GM19468 (cell line): ENCODE results near the gene ANKRD33.

Source experiments
- ATAC-seq: cut with Tn5 transposase; IDR thresholded peaks from one replicate; pipeline ENCODE4 v1.9.1; 2021; ENCODE audit warnings: mild to moderate bottlenecking, moderate library complexity, moderate number of reproducible peaks; ENCODE audit not compliant: unreplicated experiment; ENCODE audit errors: extremely low read depth

Gene ANKRD33, protein sequence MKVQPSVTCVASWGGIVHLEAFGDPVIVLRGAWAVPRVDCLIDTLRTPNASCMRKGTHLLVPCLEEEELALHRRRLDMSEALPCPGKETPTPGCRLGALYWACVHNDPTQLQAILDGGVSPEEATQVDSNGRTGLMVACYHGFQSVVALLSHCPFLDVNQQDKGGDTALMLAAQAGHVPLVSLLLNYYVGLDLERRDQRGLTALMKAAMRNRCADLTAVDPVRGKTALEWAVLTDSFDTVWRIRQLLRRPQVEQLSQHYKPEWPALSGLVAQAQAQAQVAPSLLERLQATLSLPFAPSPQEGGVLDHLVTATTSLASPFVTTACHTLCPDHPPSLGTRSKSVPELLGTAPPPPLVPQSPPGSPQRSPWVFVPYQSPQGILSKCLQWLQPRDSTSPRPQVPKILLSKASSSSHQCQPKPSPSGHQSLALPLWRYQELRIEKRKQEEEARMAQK

GRCh38 chr12:51887476-51888315 lies at the start of gene ANKRD33:
Gene ANKRD33 (plus strand): TSS chr12:51888103. CDS start chr12:51888187, 84 bp downstream.
- ATAC-seq, result no peak

GRCh38 chr12:51838762-51839161 lies 49.1 kb upstream of the ANKRD33 start:
- ATAC-seq, result no peak

GRCh38 chr12:51839310-51839947 lies 48.5 kb upstream of the ANKRD33 start:
- ATAC-seq, result no peak

GRCh38 chr12:51840966-51841365 lies 46.9 kb upstream of the ANKRD33 start:
- ATAC-seq, result no peak

GRCh38 chr12:51841727-51842126 lies 46.2 kb upstream of the ANKRD33 start:
- no peak for ATAC-seq

DNA sequence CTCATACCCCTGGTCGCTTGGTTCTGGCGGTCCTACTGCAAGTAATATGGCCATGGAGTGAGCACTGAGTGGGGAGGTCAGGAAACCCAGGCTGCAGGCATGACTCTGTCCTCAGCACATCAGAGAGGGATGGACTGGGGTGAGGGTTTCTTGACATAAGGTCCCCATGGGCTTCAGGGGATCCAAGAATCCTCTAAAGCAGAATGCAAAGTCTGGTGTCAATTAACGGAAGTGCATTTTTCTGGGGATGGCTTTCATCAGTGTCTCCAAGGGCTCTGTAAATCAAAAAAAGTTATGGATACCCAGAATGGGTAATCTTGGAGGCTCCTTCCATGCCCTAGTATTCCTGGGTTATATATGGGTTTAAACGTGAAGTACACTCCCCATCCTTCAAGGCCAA lies 43.0 kb upstream of the ANKRD33 start:
- ATAC-seq, result no peak

- ATAC-seq, result no peak
Observed at GRCh38 chr12:51845482-51845881, 42.4 kb upstream of the ANKRD33 start.

DNA sequence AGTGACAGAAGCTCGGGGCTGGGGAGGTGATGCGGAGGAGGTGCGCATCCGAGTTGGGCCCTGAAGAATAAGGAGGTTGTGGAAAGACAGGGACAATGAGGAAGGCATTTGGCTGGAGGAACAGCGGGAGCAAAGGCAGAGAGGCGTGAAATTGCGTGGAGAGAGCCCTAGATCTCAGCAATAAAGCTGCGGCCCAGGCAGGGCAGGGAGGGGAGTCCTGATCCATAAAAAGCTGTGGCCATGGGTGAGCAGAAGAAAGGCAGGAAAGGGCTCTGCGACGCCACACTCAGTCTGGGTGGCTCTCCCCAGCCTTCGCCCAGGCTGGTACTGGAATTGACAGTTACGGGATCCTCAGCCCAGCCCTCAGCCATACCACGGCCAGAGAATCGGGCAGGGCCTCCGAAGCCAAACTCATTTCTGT lies 41.6 kb upstream of the ANKRD33 start:
- ATAC-seq, result no peak

GRCh38 chr12:51846911-51847642 lies 40.8 kb upstream of the ANKRD33 start:
- no peak for ATAC-seq

DNA sequence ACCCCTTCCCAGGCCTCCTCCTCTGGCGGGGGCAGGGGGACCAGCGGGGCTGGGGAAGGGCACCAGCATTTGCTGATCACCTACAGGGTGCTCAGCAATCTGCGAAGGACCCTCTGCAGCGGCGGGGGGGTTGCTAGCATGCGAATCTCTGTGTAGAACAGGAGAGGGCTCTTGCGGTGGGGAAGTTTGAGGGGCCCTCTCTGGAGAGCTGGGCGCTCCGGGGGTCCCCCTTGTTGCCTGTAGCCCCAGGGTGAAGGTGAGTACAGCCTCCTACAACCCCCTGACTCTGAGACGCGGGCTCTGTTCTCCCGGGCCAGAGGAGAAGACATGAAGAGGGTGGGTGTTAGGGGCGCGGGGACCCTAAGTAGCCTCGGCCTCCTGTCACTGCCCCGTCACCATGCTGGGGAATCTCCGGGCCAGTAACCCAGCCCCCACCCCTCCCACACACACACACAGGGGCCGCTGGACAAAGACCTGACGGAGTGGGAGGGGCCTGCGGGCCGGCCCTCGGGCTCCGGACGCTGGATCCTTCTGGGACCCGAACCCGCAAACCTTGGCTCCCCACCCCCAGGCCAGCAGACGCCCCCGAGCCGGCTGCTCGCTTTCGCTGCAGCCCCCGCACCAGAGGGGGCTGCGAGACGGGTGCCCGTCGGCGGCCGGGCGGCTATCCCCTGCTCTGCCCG lies 40.1 kb upstream of the ANKRD33 start:
- no peak for ATAC-seq

DNA sequence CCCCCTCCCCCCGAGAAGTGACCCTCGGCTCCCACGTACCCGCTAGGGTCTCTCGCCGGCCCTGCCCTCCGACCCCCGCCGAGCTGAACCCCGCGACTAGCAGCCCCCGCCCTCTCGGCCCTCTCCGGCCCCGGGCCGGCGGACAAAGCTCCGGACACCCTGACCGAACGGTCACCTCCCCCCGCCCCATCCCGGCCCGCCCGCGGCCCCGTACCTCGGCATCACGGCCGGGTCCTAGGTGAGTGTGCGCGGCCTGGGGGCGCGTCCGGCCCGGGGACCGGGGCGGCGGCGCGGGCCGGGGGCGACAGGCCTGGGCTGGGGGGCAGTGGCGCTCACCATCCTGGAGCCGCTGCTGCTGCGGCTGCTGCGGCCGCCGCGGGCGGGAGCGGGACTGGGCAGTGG lies 39.6 kb upstream of the ANKRD33 start, which contains the start of gene FIGNL2:
Gene FIGNL2 (minus strand): TSS at position 393 of the 402 bp plus-strand sequence. CDS start 26,305 bp downstream, outside the sequence.
- ATAC-seq, result no peak

DNA sequence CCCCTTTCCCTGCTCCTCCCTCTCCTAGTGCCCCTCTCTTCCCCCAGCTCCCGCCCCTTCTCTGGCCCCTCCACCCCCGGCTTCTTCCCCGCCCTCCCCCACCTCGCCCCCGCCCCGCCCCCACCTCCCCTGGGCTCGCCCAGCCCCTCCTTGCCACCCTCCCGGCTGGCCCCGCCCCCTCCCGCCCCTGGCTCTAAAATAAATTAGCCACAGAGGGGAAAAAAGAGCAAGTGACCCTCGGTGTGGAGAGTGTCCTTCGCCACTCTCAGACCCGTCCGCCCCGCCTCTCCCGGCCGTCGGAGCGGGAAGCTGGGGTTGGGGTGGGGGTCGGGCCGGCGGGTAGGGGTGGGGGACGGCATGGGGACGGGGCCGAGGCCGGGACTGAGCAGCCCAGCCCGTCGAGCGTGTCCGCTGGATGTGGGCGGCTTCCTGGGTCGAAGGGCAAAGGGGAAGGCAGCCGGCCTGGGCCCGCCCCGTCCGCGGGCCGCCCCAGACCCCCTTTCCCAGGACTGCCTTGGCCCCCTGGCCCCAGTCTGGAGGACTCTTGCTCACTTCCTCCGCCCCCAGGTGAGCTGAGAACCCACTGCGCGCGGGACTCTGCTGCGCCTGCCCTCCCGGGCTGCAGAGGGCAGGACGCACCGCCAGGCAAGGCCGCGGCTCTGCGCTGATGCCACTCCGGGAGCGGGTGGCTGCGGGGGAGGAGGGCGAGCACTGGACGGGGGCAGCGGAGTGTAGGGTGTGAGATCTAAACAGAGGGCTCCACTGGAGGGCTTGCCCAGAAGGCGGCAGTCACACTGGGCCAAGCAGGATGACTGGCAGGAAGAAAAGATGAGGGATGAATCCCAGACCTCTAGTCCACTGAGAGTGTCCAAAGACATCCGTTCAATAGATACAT lies 38.8 kb upstream of the ANKRD33 start:
- no peak for ATAC-seq

GRCh38 chr12:51850081-51850964 lies 37.6 kb upstream of the ANKRD33 start:
- no peak for ATAC-seq

GRCh38 chr12:51850965-51851299 lies 37.0 kb upstream of the ANKRD33 start:
- ATAC-seq, result no peak

- ATAC-seq, result no peak
Observed at GRCh38 chr12:51851413-51852124, 36.3 kb upstream of the ANKRD33 start.

DNA sequence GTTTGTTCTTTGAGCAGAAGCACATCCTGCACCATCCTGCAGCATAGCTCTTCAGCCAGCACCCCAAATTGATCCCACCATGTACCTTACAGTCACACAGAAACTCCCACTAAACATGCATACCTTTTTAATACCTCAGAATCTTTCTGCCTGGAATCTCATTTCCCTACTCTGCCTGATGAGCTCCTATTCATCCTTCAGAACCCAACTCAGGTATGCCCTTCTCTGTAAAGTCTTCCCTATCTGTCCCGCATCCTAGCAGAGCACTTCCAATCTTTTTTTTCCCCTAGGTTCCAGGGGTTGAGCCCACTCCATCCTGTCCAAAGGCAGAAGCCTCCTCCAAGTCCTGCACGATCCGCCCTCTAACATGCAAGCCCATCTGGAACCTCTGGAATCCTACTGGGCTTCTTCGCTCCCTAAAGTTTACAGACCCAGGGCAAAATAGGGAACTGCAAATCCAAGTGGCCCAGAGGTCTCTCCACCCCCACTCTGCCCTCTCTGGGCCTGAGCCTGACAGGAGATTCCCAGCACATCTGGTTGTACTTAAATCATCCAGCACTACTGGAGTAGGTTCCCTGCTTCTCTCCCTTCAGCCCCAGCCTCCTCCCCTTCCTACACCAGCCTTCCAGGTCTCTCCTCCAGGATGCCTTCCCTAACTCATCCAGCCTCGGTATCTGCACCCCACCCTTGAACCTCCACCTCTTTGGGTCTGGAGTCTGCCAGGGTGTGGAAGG lies 35.3 kb upstream of the ANKRD33 start:
- no peak for ATAC-seq
